G401 (cell line): ENCODE data around the gene CDHR2. TPM values are rescaled to one million over a fixed set of nuclear protein-coding genes. Genes with fewer than 3 reads are reported as not detected.
"Not testable (repeated sequence)": the region's sequence is repeated elsewhere in the genome, so short reads cannot be mapped to it uniquely, and the experiment has no call there.

ENCODE experiments used
- DNase-seq: peaks from one replicate; pipeline ENCODE4 v3.0.0-alpha.2; 2015; ENCODE audit warnings: low spot score
- in situ Hi-C: cut with HindIII; loops from 2 replicates; pipeline ENCODE4 v1.10.0; 2016; ENCODE audit warnings: low sequenced_read_pairs, mixed read lengths
- total RNA-seq: library from RNA; depleted of rRNA; stranded (reverse); fragments of >200 nt; shearing (Covaris generic); gene quantifications from 2 replicates; pipeline ENCODE4 v1.2.3, GENCODE V29; 2014

The CDHR2 gene
- total RNA-seq, 1 experiment from 2014 or later = not detected

GRCh38 chr5:176537554-176538229 is 11.4 kb upstream of the CDHR2 start:
- in situ Hi-C loops = no loop called here
- peak; percentile 100 for DNase-seq

- in situ Hi-C loops = no loop called here
Observed at GRCh38 chr5:176538230-176538988, 10.7 kb upstream of the CDHR2 start.

DNA sequence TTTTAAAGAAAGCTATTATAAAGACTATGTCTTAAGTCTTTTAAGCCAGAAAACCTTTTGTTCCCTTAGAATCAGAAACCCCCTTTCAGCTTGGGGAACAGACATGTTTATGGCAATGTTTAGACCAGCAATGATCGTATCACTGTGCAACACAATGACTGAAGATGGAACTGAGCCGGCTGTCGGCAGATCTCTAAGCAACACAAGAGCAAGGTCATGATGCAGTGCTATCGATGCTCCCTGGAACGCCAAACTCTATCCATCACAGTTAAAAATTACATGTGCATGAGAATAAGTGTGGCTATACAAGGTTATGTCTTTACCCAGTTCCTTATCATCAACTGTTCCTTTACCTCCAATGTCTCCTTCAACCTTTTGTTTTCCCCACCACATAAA is 10.2 kb upstream of the CDHR2 start:
- in situ Hi-C loops = no loop called here
- peak; percentile 18 for DNase-seq

More at GRCh38 chr5:176538230-176538988, 10.7 kb upstream of the CDHR2 start:
- no peak for DNase-seq

DNA sequence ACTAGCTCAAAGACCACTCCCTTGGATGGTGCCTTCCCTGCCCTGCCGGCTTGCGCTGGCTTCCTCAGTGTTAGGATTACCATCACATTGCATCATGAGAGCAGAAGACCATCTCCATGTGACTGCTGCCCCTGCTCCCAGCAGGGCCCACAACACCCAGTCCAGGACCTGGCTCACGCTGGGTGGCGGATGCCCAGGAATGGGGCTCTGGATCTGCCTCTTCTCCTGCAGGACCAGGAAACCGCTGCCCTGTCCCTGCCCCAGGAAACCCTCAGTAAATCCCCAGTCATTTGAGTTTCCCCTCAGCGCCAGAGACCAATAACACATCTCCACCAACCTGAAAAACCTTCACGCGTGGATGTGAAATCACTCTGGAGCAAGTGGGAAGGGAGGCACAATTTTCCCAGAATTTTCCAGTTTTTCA is 8.7 kb upstream of the CDHR2 start:
- no peak for DNase-seq
- in situ Hi-C loops = no loop called here

DNA sequence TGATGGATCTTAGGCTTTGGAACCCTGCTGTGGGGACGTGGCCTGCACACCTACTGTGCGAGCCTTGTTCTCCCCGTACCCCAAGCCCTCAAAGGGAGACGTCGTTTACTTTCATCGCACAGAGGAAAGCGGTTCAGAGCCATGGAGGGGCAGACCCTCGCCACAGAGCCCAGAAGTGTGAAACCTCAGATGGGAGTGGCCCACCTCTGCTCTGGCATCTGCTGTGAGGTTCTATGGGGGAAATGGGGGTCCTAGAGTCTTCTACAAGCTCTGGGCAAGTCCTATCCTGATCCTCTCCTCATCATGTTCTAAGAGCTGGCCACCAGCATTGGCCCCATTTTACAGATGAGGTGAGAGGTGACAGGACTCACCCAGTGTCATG is 8.2 kb upstream of the CDHR2 start:
- in situ Hi-C loops = no loop called here
- no peak for DNase-seq

GRCh38 chr5:176541338-176542134 is 7.6 kb upstream of the CDHR2 start:
- in situ Hi-C loops = no loop called here
- peak; percentile 33 for DNase-seq

GRCh38 chr5:176542135-176542595 is 7.0 kb upstream of the CDHR2 start:
- DNase-seq = no peak
- in situ Hi-C loops = no loop called here

DNA sequence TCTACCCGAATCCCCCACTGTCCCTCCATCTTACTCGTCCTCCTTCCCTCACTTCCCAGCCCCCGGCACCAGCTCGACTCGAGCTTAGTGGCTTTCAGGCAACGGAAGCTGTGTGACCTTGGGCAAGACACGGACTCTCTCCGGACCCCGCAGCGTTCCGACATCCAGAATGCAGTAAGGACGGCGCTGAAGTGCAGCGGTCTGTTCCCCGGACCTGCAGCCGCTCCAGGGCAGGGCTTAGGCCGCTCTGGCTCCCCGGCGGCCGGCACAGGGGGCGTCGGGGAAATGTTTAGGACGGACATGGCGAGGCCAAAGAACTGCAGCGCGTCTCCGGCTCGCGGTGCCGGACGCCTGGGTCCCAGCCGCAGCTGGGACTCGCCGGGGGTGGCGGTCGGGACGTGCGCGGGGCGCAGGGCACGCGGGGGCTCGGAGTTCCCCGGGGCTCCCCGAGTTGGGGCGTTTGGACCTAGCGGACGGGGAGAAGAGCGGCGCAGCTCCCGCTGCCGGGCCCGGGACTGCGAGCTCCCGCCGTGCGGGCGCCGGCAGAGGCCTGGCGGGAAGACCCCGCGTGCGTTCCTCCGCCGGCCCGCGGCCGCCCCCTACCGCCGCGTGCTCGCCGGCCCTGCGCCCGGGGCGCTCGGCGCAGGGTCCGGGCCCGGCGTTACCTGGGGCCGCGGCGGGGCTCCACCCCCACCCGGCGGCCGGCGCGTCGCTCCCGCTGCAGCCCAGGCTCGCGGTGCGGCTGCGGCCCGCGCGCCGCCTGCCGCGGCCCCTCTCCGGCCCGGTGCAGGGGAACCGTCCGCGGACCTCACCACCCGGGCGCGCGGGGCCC is 6.3 kb upstream of the CDHR2 start:
- in situ Hi-C loops = no loop called here
- DNase-seq = peak; percentile 31

- peak; percentile 82 for DNase-seq
- in situ Hi-C loops = no loop called here
Observed at GRCh38 chr5:176543428-176544182, 5.5 kb upstream of the CDHR2 start.

DNA sequence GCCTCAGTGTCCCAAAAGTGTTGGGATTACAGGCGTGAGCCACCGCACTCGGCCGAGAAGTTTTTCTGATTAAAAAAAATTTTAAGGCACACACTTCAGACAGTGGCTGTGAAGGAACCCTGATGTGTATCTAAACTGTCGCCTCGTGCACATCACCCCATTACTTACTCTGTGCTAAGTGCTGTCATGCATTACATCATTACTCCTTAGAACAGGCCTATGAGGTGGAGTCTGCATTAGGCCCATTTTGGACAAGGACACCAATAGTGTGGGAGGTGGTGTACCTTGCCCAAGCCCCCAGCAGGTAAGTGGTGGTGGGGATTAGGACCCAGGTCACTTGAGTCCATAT is 3.8 kb upstream of the CDHR2 start:
- in situ Hi-C loops = no loop called here
- DNase-seq = no peak

- no peak for DNase-seq
- in situ Hi-C loops = no loop called here
Observed at GRCh38 chr5:176545737-176546509, 3.2 kb upstream of the CDHR2 start.

DNA sequence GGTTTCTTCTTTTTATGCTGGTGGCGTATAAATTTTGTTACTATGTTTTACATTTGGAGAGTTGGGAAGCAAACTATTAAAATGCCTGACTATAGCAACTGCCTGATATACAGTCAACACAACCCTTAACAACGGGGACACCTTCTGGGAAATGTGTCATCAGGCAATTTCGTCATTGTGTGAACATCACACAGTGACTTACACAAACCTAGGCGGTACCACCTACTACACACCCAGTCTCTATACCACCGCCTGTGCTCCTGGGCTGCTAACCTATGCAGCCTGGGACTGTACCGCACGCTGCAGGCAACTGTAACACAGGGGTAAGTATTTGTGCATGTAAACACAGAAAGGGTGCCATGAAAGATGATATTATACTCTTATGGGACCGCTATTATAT is 1.3 kb upstream of the CDHR2 start:
- in situ Hi-C loops = no loop called here
- DNase-seq = no peak

DNA sequence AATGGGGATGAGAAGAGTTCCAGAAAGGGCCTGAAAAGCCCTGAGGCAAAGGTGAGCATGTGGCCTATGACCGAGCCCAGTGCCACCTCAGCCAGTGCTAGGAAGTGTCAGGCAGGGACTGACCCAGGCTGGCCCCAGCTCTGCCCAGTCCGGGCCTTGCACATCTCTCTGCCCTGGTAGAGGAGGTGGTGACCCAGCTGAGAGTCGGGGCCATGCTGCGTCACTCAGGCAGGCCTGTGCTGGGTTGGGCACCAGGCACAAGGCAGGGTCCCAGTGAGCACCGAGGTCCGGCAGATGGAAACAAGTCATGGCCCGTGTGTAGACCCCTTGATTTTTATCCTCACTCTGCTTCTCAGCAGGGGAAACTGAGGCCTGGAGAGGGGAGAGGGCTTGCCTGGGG is 729 bp downstream of the CDHR2 start:
- DNase-seq = no peak
- in situ Hi-C loops = no loop called here

GRCh38 chr5:176550275-176550831 is 1.2 kb downstream of the CDHR2 start:
- DNase-seq = no peak
- in situ Hi-C loops = no loop called here

DNA sequence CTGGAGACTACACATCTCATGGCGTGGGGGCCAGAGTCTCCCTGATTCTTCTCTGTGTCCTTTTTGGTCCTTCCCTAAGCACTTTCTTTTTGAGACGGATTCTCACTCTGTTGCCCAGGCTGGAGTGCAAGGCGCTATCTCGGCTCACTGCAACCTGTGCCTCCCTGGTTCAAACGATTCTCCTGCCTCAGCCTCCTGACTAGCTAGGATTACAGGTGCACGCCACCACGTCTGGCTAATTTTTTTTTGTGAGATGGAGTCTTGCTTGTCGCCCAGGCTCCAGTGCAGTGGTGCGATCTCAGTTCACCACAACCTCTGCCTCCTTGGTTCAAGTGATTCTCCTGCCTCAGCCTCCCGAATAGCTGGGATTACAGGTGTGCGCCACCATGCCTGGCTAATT is 1.8 kb downstream of the CDHR2 start:
- in situ Hi-C loops, DNase-seq: not testable (repeated sequence)

DNA sequence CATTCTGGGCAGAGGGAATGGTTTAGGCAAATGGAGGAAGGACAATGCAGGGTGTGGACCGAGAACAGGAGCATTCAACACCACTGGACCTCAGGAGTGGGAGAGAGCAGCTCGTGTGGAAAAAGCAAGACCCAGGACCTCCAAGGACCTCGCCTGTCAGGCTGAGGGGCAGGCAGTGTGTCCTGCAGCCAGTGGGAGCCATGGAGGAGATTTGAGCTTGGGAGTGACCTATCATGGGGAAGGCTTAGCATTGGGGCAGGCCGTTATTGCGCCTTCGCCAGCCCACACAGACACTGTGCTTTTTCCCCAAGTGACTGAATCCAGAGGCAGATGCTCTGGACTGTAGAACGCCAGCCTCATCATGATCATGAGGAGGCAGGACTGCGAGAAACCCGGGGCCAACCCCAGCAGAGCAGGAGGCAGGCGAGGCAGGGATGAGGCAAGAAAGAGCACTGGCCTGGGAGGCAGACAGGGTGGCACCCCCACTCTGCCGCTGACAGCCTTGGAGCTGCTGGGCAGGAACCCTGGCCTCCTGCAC is 3.3 kb downstream of the CDHR2 start:
- in situ Hi-C loops = no loop called here
- no peak for DNase-seq
